ENCODE data around the gene FGF19. TPM values are rescaled to one million over a fixed set of nuclear protein-coding genes. Genes with fewer than 3 reads are reported as not detected.

Gene FGF19
- total and polyA plus RNA-seq, 2 experiments from 2014 or later: not detected

- TF ChIP-seq EZH2phosphoT487 (IDR thresholded peaks at IDR 0.05; ENCODE audit: insufficient read depth, low read depth) (no peak), EZH2 (IDR thresholded peaks at IDR 0.05; ENCODE audit: insufficient read depth, poor library complexity, severe bottlenecking) (no peak)
- no peak overlapping the region for H3K9ac ChIP-seq
- H3K4me1 ChIP-seq (ENCODE audit: insufficient read depth): no peaks in the 10 kb centered on the region
- no peak overlapping the region for H3K27ac ChIP-seq
- no peaks in the 10 kb centered on the region for H3K9me3 ChIP-seq (ENCODE audit: low read depth)
- WGBS, 2 experiments (ENCODE audit: low coverage in 1 of 2, low lambda C conversion rate in 2 of 2, missing lambda C conversion rate in 2 of 2): 29 to 31% methylated on average over 9 of the region's 9 CpGs
- DNase-seq: no peak
- H3K79me2 ChIP-seq (ENCODE audit: insufficient read depth): no peaks in the 10 kb centered on the region
- no peak overlapping the region for H2AFZ ChIP-seq
- H3F3A ChIP-seq (ENCODE audit: insufficient read depth): no peaks in the 10 kb centered on the region
- no peak overlapping the region for H3K4me3 ChIP-seq
- no peaks in the 10 kb centered on the region for H3K36me3 ChIP-seq (ENCODE audit: low read depth)
- peaks cover 71% of the 10 kb centered on the region for H3K27me3 ChIP-seq (replicated peaks; ENCODE audit: insufficient read depth)
- in situ Hi-C loops (cut with MboI): no loop called here
- no peaks in the 10 kb centered on the region for H3K9me2 ChIP-seq (ENCODE audit: insufficient read depth)
- no peak overlapping the region for H3K4me2 ChIP-seq (ENCODE audit: unreplicated experiment)
- no peaks in the 10 kb centered on the region for H4K20me1 ChIP-seq (ENCODE audit: insufficient read depth)
Observed at GRCh38 chr11:69721745-69722144, 17.9 kb upstream of the FGF19 start.

GRCh38 chr11:69721106-69721505 lies 17.3 kb upstream of the FGF19 start:
- TF ChIP-seq EZH2phosphoT487 (IDR thresholded peaks at IDR 0.05; ENCODE audit: insufficient read depth, low read depth): no peak
- no peak for TF ChIP-seq EZH2 (IDR thresholded peaks at IDR 0.05; ENCODE audit: insufficient read depth, poor library complexity, severe bottlenecking)
- Histone ChIP-seq H3K79me2 (ENCODE audit: insufficient read depth) (no peaks in the 10 kb centered on the region), H3K27me3 (replicated peaks; ENCODE audit: insufficient read depth) (peaks cover 68% of the 10 kb centered on the region), H3K9me2 (ENCODE audit: insufficient read depth) (no peaks in the 10 kb centered on the region), H3K9ac (no peak overlapping the region), H3K4me1 (ENCODE audit: insufficient read depth) (no peaks in the 10 kb centered on the region), H3F3A (ENCODE audit: insufficient read depth) (no peaks in the 10 kb centered on the region), H3K4me3 (no peak overlapping the region), H4K20me1 (ENCODE audit: insufficient read depth) (no peaks in the 10 kb centered on the region), H3K36me3 (ENCODE audit: low read depth) (no peaks in the 10 kb centered on the region), H2AFZ (no peak overlapping the region), H3K4me2 (ENCODE audit: unreplicated experiment) (no peak overlapping the region), H3K27ac (no peak overlapping the region), H3K9me3 (ENCODE audit: low read depth) (no peaks in the 10 kb centered on the region)
- 21 to 23% methylated on average over 14 of the region's 14 CpGs for WGBS, 2 experiments (ENCODE audit: low coverage in 1 of 2, low lambda C conversion rate in 2 of 2, missing lambda C conversion rate in 2 of 2)
- DNase-seq: no peak
- in situ Hi-C loops (cut with MboI): no loop called here

- in situ Hi-C loops (cut with MboI): loop anchor here (10.0 kb wide), 1 partner anchor 476 kb away; no protein-coding TSS in a partner anchor
- no peaks in the 10 kb centered on the region for H3K79me2 ChIP-seq (ENCODE audit: insufficient read depth)
- H3F3A ChIP-seq (ENCODE audit: insufficient read depth): no peaks in the 10 kb centered on the region
- H3K27me3 ChIP-seq (replicated peaks; ENCODE audit: insufficient read depth): peaks cover 49% of the 10 kb centered on the region
- H3K4me3 ChIP-seq: no peak overlapping the region
- H3K4me2 ChIP-seq (ENCODE audit: unreplicated experiment): no peak overlapping the region
- H3K9me2 ChIP-seq (ENCODE audit: insufficient read depth): no peaks in the 10 kb centered on the region
- no peak overlapping the region for H3K27ac ChIP-seq
- no peak for TF ChIP-seq EZH2phosphoT487 (IDR thresholded peaks at IDR 0.05; ENCODE audit: insufficient read depth, low read depth)
- H3K9ac ChIP-seq: no peak overlapping the region
- WGBS, 2 experiments (ENCODE audit: low coverage in 1 of 2, low lambda C conversion rate in 2 of 2, missing lambda C conversion rate in 2 of 2): 56 to 69% methylated on average over 8 of the region's 8 CpGs
- no peaks in the 10 kb centered on the region for H3K4me1 ChIP-seq (ENCODE audit: insufficient read depth)
- H3K9me3 ChIP-seq (ENCODE audit: low read depth): no peaks in the 10 kb centered on the region
- H3K36me3 ChIP-seq (ENCODE audit: low read depth): no peaks in the 10 kb centered on the region
- no peak overlapping the region for H2AFZ ChIP-seq
- no peaks in the 10 kb centered on the region for H4K20me1 ChIP-seq (ENCODE audit: insufficient read depth)
- no peak for DNase-seq
Observed at GRCh38 chr11:69718912-69719311, 15.1 kb upstream of the FGF19 start.

GRCh38 chr11:69718147-69718546 lies 14.3 kb upstream of the FGF19 start:
- DNase-seq: peak; percentile 48
- Histone ChIP-seq H3F3A (ENCODE audit: insufficient read depth) (no peaks in the 10 kb centered on the region), H3K9ac (no peak overlapping the region), H2AFZ (no peak overlapping the region), H3K4me2 (ENCODE audit: unreplicated experiment) (no peak overlapping the region), H3K27ac (no peak overlapping the region), H3K36me3 (ENCODE audit: low read depth) (no peaks in the 10 kb centered on the region), H3K9me3 (ENCODE audit: low read depth) (no peaks in the 10 kb centered on the region), H3K79me2 (ENCODE audit: insufficient read depth) (no peaks in the 10 kb centered on the region), H4K20me1 (ENCODE audit: insufficient read depth) (no peaks in the 10 kb centered on the region), H3K4me3 (no peak overlapping the region), H3K27me3 (replicated peaks; ENCODE audit: insufficient read depth) (peaks cover 44% of the 10 kb centered on the region), H3K9me2 (ENCODE audit: insufficient read depth) (no peaks in the 10 kb centered on the region), H3K4me1 (ENCODE audit: insufficient read depth) (no peaks in the 10 kb centered on the region)
- TF ChIP-seq EZH2 (IDR thresholded peaks at IDR 0.05; ENCODE audit: insufficient read depth, poor library complexity, severe bottlenecking) (no peak), EZH2phosphoT487 (IDR thresholded peaks at IDR 0.05; ENCODE audit: insufficient read depth, low read depth) (no peak)
- 7 to 10% methylated on average over 8 to 13 of the region's 13 CpGs for WGBS, 2 experiments (ENCODE audit: low coverage in 1 of 2, low lambda C conversion rate in 2 of 2, missing lambda C conversion rate in 2 of 2)
- in situ Hi-C loops (cut with MboI): loop anchor here (10.0 kb wide), 1 partner anchor 477 kb away; no protein-coding TSS in a partner anchor

All from GM23248 (cell line).